HCT116 (cell line): ENCODE measurements around the gene IL1RN. TPM values are rescaled to one million over a fixed set of nuclear protein-coding genes. Genes with fewer than 3 reads are reported as not detected.

ENCODE experiments used
- ATAC-seq: fragments of 200-7000 bp; cut with Tn5 transposase; 2 replicates; pipeline ENCODE4 v1.9.1; 2020; ENCODE audit warnings: mild to moderate bottlenecking, moderate library complexity
- BruUV-seq: library from RNA; stranded (reverse); fragments of 400-500 nt; replicated peaks from 2 replicates; lab custom pipeline; 2021; lab: Mats Ljungman, UMichigan
- CTCF ChIA-PET: fragments of 300-600 bp; sonication (Branson Sonifier 250); formaldehyde crosslinking; loops from one replicate; lab custom pipeline; 2021; ENCODE audit warnings: antibody characterized with exemption; lab: Charles Lee
- POLR2A ChIA-PET: fragments of 300-600, 350-600 bp; sonication (Branson Sonifier 250); formaldehyde crosslinking; loops from one replicate; lab custom pipeline; 2021; ENCODE audit warnings: antibody characterized with exemption; lab: Charles Lee
- RAD21 ChIA-PET, 2 experiments: fragments of 300-600 bp; sonication (Branson Sonifier 250); formaldehyde crosslinking; loops; one replicate each; lab custom pipeline; 2023; ENCODE audit warnings: low total read pairs in 2 of 2; ENCODE audit not compliant: uncharacterized antibody in 2 of 2, unreplicated experiment in 2 of 2, low non-redundant PET in 1 of 2; lab: Charles Lee
- DNase-seq: peaks from one replicate; pipeline ENCODE4 v3.0.0-alpha.2; 2010; ENCODE audit warnings: low read depth, low spot score
- H2AFZ ChIP-seq: fragments of 200-600 bp; shearing (Covaris generic), sonication (generic); 2 replicates; pipeline ENCODE4 v1.6.1; 2017; ENCODE audit warnings: low read depth, mixed run types, mixed read lengths, antibody characterized with exemption, low read length; ENCODE audit not compliant: poor library complexity, severe bottlenecking
- H3K27ac ChIP-seq: 2 replicates; pipeline ENCODE4 v1.5.1; 2012; ENCODE audit warnings: low read depth, low read length
- H3K27me3 ChIP-seq: fragments of 200-600 bp; sonication (generic); 2 replicates; pipeline ENCODE4 v1.6.1; 2016; ENCODE audit warnings: mixed run types, low read length, mixed read lengths; ENCODE audit not compliant: insufficient read depth
- H3K36me3 ChIP-seq, 2 experiments: fragments of 200-500 bp in 1 of 2; fragments of 200-600 bp in 1 of 2; sonication (Bioruptor generic) in 1 of 2; sonication (generic) in 1 of 2; 2 replicates each; pipeline versions ENCODE4 v1.5.1 to v1.6.1; 2014 to 2016; ENCODE audit warnings: low read length in 2 of 2, inconsistent platforms in 1 of 2, mixed read lengths in 1 of 2, mixed run types in 1 of 2; ENCODE audit not compliant: insufficient read depth in 2 of 2, control insufficient read depth in 1 of 2
- H3K4me1 ChIP-seq, 2 experiments: fragments of 200-600 bp in 1 of 2; sonication (generic) in 1 of 2; 2 replicates each; pipeline versions ENCODE4 v1.5.1 to v1.6.1; 2012 to 2017; ENCODE audit warnings: low read length in 2 of 2, inconsistent platforms in 1 of 2, mild to moderate bottlenecking in 1 of 2, mixed read lengths in 1 of 2, mixed run types in 1 of 2, moderate library complexity in 1 of 2; ENCODE audit not compliant: insufficient read depth in 2 of 2, control insufficient read depth in 1 of 2
- H3K4me2 ChIP-seq: fragments of 200-600 bp; sonication (generic); 2 replicates; pipeline ENCODE4 v1.6.1; 2017; ENCODE audit warnings: mixed run types, low read length, mixed read lengths
- H3K4me3 ChIP-seq, 2 experiments: fragments of 200-600 bp in 1 of 2; sonication (generic) in 1 of 2; replicated peaks in 1 of 2; 2 replicates each; pipeline ENCODE4 v1.5.1; 2011 to 2016; ENCODE audit warnings: low read length in 2 of 2, control low read depth in 1 of 2, low read depth in 1 of 2, mild to moderate bottlenecking in 1 of 2, mixed read lengths in 1 of 2, mixed run types in 1 of 2
- H3K79me2 ChIP-seq: fragments of 200-600 bp; sonication (generic); 2 replicates; pipeline ENCODE4 v1.6.1; 2017; ENCODE audit warnings: mild to moderate bottlenecking, mixed run types, low read length, moderate library complexity, mixed read lengths; ENCODE audit not compliant: insufficient read depth
- H3K9ac ChIP-seq: fragments of 200-600 bp; sonication (generic); 2 replicates; pipeline ENCODE4 v1.6.1; 2016; ENCODE audit warnings: low read length, mixed read lengths
- H3K9me2 ChIP-seq: fragments of 200-600 bp; sonication (generic), shearing (Covaris generic); 2 replicates; pipeline ENCODE4 v1.6.1; 2017; ENCODE audit warnings: mixed run types, mild to moderate bottlenecking, moderate library complexity; ENCODE audit not compliant: insufficient read depth
- H3K9me3 ChIP-seq, 2 experiments: fragments of 200-500 bp in 1 of 2; fragments of 200-600 bp in 1 of 2; sonication (Bioruptor generic) in 1 of 2; sonication (generic) in 1 of 2; 2 replicates each; pipeline ENCODE4 v1.6.1; 2014 to 2017; ENCODE audit warnings: low read length in 2 of 2, mixed read lengths in 2 of 2, inconsistent platforms in 1 of 2, low read depth in 1 of 2, mild to moderate bottlenecking in 1 of 2, mixed run types in 1 of 2, moderate library complexity in 1 of 2; ENCODE audit not compliant: control insufficient read depth in 1 of 2, insufficient read depth in 1 of 2
- H4K20me1 ChIP-seq: fragments of 200-600 bp; sonication (generic), shearing (Covaris generic); 2 replicates; pipeline ENCODE4 v1.6.1; 2017; ENCODE audit warnings: mixed run types, mild to moderate bottlenecking, moderate library complexity; ENCODE audit not compliant: insufficient read depth
- CBX3 ChIP-seq: IDR thresholded peaks from 2 replicates; pipeline ENCODE4 v1.6.1; 2012; ENCODE audit warnings: low read depth
- POLR2A ChIP-seq: IDR thresholded peaks from 2 replicates; pipeline ENCODE4 v1.7.0; 2011; ENCODE audit warnings: borderline replicate concordance; ENCODE audit not compliant: insufficient read depth, insufficient read length; ENCODE audit errors: extremely low read depth
- POLR2AphosphoS5 ChIP-seq: IDR thresholded peaks from 2 replicates; pipeline ENCODE4 v1.6.1; 2011; ENCODE audit warnings: mild to moderate bottlenecking, low read depth, low read length, moderate library complexity
- YY1 ChIP-seq: IDR thresholded peaks from 2 replicates; pipeline ENCODE4 v1.6.1; 2011; ENCODE audit warnings: low read length, low read depth, moderate library complexity, mild to moderate bottlenecking; ENCODE audit not compliant: insufficient replicate concordance; ENCODE audit errors: extremely low read depth
- ZNF274 ChIP-seq: fragments of 200-500 bp; sonication (Bioruptor generic); IDR thresholded peaks from 2 replicates; pipeline ENCODE4 v1.6.1; 2014; ENCODE audit warnings: mild to moderate bottlenecking, low read depth, low read length, inconsistent platforms
- intact Hi-C: fragments of 100-400 bp; cut with micrococcal nuclease; formaldehyde crosslinking; loops from 2 replicates; pipeline ENCODE4 v1.10.0; 2022
- total RNA-seq: library from RNA; stranded (reverse); gene quantifications from one replicate; pipeline ENCODE4 v1.2.1, GENCODE V29; 2021; ENCODE audit not compliant: unreplicated experiment
- TF ChIP-seq, protein P1 (sequence below): IDR thresholded peaks from 2 replicates; pipeline ENCODE4 v1.6.1; 2012; ENCODE audit warnings: low read depth
- TF ChIP-seq, protein P2 (sequence below): IDR thresholded peaks from 2 replicates; pipeline ENCODE4 v1.6.1; 2011; ENCODE audit warnings: mild to moderate bottlenecking, low read length, moderate library complexity; ENCODE audit not compliant: insufficient replicate concordance; ENCODE audit errors: extremely low read depth
- TF ChIP-seq, protein P3 (sequence below), 3 experiments: fragments of 200-600 bp in 1 of 3; sonication (generic) in 1 of 3; IDR thresholded peaks in 2 of 3; conservative IDR thresholded peaks in 1 of 3; 2 replicates each; pipeline ENCODE4 v1.5.1; 2012 to 2017; ENCODE audit warnings: low read depth in 2 of 3, low read length in 2 of 3, antibody characterized with exemption in 1 of 3, borderline replicate concordance in 1 of 3, control low read depth in 1 of 3, mild to moderate bottlenecking in 1 of 3, mixed read lengths in 1 of 3, mixed run types in 1 of 3, moderate library complexity in 1 of 3; ENCODE audit not compliant: insufficient read depth in 1 of 3

Gene IL1RN
- total RNA-seq, 1 experiment from 2014 or later: 0.25 TPM

DNA sequence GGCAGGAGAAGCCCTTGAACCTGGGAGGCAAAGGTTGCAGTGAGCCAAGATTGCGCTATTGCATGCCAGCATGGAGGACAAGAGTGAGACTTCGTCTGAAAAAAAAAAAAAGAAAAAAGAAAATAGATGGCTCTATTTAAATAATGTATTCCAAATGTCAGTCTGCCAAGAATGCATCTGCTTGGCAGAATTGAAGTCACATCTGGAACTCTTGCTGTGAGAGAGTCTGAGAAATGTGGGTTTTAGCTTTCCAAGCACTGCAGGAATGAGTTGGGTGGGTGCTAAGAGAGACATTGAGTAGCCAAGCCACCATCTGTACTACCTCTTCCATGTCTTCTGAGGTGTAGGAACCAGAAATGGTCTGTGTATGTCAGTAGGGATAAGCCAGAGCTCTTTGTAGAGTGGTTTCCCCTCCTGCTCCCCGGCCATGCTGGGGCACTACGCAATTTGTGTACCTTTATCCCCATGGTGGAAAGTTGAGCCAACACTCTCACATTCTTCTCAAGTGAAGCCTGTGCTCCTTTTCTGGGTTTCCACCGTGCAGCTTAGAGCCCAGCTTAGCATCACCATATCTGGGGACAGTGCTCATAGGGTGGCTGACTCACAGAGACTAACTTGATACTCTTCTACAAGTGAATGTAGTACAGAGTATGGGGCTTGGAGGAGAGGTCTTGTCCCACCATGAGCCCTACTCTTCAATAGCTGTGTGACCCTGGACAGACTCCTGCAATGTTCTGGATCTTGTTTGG is 34.4 kb upstream of the IL1RN start:
- DNase-seq: no peak
- no peaks in the 10 kb centered on the region for H3K36me3 ChIP-seq
- no peak overlapping the region for H2AFZ ChIP-seq
- no peaks in the 10 kb centered on the region for H4K20me1 ChIP-seq
- RAD21 ChIA-PET: no interaction called here
- H3K4me3 ChIP-seq: no peak overlapping the region
- TF ChIP-seq, protein P1, sequence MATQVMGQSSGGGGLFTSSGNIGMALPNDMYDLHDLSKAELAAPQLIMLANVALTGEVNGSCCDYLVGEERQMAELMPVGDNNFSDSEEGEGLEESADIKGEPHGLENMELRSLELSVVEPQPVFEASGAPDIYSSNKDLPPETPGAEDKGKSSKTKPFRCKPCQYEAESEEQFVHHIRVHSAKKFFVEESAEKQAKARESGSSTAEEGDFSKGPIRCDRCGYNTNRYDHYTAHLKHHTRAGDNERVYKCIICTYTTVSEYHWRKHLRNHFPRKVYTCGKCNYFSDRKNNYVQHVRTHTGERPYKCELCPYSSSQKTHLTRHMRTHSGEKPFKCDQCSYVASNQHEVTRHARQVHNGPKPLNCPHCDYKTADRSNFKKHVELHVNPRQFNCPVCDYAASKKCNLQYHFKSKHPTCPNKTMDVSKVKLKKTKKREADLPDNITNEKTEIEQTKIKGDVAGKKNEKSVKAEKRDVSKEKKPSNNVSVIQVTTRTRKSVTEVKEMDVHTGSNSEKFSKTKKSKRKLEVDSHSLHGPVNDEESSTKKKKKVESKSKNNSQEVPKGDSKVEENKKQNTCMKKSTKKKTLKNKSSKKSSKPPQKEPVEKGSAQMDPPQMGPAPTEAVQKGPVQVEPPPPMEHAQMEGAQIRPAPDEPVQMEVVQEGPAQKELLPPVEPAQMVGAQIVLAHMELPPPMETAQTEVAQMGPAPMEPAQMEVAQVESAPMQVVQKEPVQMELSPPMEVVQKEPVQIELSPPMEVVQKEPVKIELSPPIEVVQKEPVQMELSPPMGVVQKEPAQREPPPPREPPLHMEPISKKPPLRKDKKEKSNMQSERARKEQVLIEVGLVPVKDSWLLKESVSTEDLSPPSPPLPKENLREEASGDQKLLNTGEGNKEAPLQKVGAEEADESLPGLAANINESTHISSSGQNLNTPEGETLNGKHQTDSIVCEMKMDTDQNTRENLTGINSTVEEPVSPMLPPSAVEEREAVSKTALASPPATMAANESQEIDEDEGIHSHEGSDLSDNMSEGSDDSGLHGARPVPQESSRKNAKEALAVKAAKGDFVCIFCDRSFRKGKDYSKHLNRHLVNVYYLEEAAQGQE: no peak
- TF ChIP-seq POLR2AphosphoS5 (no peak), POLR2A (no peak), ZNF274 (no peak), YY1 (no peak), CBX3 (no peak)
- TF ChIP-seq, protein P2, sequence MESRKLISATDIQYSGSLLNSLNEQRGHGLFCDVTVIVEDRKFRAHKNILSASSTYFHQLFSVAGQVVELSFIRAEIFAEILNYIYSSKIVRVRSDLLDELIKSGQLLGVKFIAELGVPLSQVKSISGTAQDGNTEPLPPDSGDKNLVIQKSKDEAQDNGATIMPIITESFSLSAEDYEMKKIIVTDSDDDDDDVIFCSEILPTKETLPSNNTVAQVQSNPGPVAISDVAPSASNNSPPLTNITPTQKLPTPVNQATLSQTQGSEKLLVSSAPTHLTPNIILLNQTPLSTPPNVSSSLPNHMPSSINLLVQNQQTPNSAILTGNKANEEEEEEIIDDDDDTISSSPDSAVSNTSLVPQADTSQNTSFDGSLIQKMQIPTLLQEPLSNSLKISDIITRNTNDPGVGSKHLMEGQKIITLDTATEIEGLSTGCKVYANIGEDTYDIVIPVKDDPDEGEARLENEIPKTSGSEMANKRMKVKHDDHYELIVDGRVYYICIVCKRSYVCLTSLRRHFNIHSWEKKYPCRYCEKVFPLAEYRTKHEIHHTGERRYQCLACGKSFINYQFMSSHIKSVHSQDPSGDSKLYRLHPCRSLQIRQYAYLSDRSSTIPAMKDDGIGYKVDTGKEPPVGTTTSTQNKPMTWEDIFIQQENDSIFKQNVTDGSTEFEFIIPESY: no peak
- TF ChIP-seq, protein P3, sequence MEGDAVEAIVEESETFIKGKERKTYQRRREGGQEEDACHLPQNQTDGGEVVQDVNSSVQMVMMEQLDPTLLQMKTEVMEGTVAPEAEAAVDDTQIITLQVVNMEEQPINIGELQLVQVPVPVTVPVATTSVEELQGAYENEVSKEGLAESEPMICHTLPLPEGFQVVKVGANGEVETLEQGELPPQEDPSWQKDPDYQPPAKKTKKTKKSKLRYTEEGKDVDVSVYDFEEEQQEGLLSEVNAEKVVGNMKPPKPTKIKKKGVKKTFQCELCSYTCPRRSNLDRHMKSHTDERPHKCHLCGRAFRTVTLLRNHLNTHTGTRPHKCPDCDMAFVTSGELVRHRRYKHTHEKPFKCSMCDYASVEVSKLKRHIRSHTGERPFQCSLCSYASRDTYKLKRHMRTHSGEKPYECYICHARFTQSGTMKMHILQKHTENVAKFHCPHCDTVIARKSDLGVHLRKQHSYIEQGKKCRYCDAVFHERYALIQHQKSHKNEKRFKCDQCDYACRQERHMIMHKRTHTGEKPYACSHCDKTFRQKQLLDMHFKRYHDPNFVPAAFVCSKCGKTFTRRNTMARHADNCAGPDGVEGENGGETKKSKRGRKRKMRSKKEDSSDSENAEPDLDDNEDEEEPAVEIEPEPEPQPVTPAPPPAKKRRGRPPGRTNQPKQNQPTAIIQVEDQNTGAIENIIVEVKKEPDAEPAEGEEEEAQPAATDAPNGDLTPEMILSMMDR (IDR thresholded peaks at IDR 0.05 in 2 of 3, conservative IDR thresholded peaks at IDR 0.05 in 1 of 3; ENCODE audit: borderline replicate concordance in 1 of 3, insufficient read depth in 1 of 3, low read depth in 2 of 3, low read length in 2 of 3): no peak
- H3K9me3 ChIP-seq: no peaks in the 10 kb centered on the region
- intact Hi-C loops: no loop called here
- no peak overlapping the region for H3K27ac ChIP-seq
- no peak for ATAC-seq
- H3K4me2 ChIP-seq: no peak overlapping the region
- POLR2A ChIA-PET: no interaction called here
- no peaks in the 10 kb centered on the region for H3K9me2 ChIP-seq
- no peaks in the 10 kb centered on the region for H3K79me2 ChIP-seq
- H3K9ac ChIP-seq: no peak overlapping the region
- CTCF ChIA-PET: interaction anchor here (0.6 kb wide), 1 partner anchor 45 kb away, joined by 3 read pairs; no protein-coding TSS in a partner anchor
- H3K4me1 ChIP-seq: no peaks in the 10 kb centered on the region
- no peaks in the 10 kb centered on the region; the same call in 1 of the 2 replicates for H3K27me3 ChIP-seq
- BruUV-seq: no TSS peak
